HUES64 (cell line): ENCODE results near the gene RGL2.

Experiments
- H3K27ac ChIP-seq: 2 replicates; pipeline ENCODE4 v1.7.0; 2013; ENCODE audit warnings: low read depth, low read length, inconsistent platforms
- H3K27me3 ChIP-seq: 2 replicates; pipeline ENCODE4 v1.6.1; 2013; ENCODE audit warnings: mild to moderate bottlenecking, low read length; ENCODE audit not compliant: insufficient read depth
- H3K36me3 ChIP-seq: 2 replicates; pipeline ENCODE4 v1.6.1; 2013; ENCODE audit warnings: mild to moderate bottlenecking, low read length; ENCODE audit not compliant: insufficient read depth
- H3K4me1 ChIP-seq: 2 replicates; pipeline ENCODE4 v1.6.1; 2013; ENCODE audit warnings: mild to moderate bottlenecking, low read length, moderate library complexity; ENCODE audit not compliant: insufficient read depth
- H3K4me3 ChIP-seq: 2 replicates; pipeline ENCODE4 v1.5.1; 2013; ENCODE audit warnings: mild to moderate bottlenecking, low read length, moderate library complexity
- H3K9ac ChIP-seq: 2 replicates; pipeline ENCODE4 v1.6.1; 2013; ENCODE audit warnings: mild to moderate bottlenecking, low read depth, low read length
- H3K9me3 ChIP-seq: 2 replicates; pipeline ENCODE4 v1.6.1; 2013; ENCODE audit warnings: low read depth, low read length; ENCODE audit not compliant: insufficient read depth
- WGBS: fragments of 150-250, 120-280 bp; methylation state at CpG from one replicate; pipeline ENCODE4 v1.1.7; 2013; ENCODE audit warnings: missing lambda C conversion rate; 5-methylcytosine and 5-hydroxymethylcytosine counted together

RGL2 gene

DNA sequence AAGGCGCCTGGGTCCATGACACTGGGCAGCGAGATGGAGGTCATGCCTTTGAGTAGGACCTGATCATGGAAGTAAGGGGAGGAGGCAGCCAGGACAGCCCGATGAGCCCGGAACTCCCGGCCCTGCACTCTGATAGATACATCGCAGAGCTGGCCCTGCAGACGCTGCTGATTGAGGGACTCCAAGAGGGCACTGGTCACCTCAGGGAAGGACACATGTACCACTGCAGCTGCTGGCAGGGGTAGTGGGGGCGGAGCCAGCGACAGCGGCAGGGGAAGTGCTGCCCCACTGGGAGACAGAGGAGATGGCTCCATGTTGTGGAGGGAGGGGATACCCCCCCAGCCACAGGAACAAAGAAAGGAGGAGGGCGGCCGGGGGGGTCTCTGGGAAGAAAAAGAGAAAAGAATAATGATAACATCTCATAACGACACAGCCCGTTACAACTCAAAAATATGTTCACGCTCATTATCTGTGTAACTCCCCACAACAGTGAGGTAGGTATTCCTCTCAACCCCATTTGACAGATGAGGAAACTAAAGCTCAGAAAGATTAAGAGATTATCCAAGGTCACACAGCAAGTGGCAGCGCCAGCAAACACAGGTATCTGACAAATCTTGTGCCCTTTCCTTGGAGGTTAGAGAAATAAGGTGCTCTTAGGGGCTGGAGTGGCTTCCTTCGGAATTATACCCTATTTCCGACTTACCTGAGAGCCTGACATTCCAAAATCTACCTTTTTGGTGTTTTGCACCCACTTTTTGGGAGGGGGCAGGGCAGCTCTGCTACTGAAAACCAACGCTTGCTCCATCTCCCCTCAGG lies 18.1 kb upstream of the RGL2 start:
- Histone ChIP-seq H3K9me3 (no peaks in the 10 kb centered on the region), H3K4me3 (peak overlapping the region; percentile 59), H3K36me3 (peaks cover 33% of the 10 kb centered on the region), H3K27ac (no peak overlapping the region), H3K27me3 (no peaks in the 10 kb centered on the region), H3K4me1 (peaks cover 21% of the 10 kb centered on the region), H3K9ac (no peak overlapping the region)
- 73% methylated on average over 17 of the region's 19 CpGs for WGBS

GRCh38 chr6:33315793-33316602 lies 17.3 kb upstream of the RGL2 start:
- WGBS: 94% methylated on average over 15 of the region's 17 CpGs
- H3K27ac ChIP-seq: no peak overlapping the region
- no peaks in the 10 kb centered on the region for H3K9me3 ChIP-seq
- H3K4me1 ChIP-seq: peaks cover 15% of the 10 kb centered on the region
- H3K9ac ChIP-seq: no peak overlapping the region
- peaks cover 28% of the 10 kb centered on the region for H3K36me3 ChIP-seq
- no peaks in the 10 kb centered on the region for H3K27me3 ChIP-seq
- H3K4me3 ChIP-seq: no peak overlapping the region

GRCh38 chr6:33314943-33315792 lies 16.4 kb upstream of the RGL2 start:
- H3K4me1 ChIP-seq: peaks cover 9% of the 10 kb centered on the region
- no peaks in the 10 kb centered on the region for H3K27me3 ChIP-seq
- peak overlapping the region; percentile 92 for H3K4me3 ChIP-seq
- H3K9me3 ChIP-seq: no peaks in the 10 kb centered on the region
- H3K9ac ChIP-seq: no peak overlapping the region
- peaks cover 19% of the 10 kb centered on the region for H3K36me3 ChIP-seq
- H3K27ac ChIP-seq: no peak overlapping the region
- 78% methylated on average over 47 of the region's 47 CpGs for WGBS

GRCh38 chr6:33314515-33314942 lies 15.8 kb upstream of the RGL2 start:
- Histone ChIP-seq H3K9ac (no peak overlapping the region), H3K36me3 (peaks cover 13% of the 10 kb centered on the region), H3K27me3 (no peaks in the 10 kb centered on the region), H3K27ac (no peak overlapping the region), H3K9me3 (no peaks in the 10 kb centered on the region), H3K4me3 (peak overlapping the region; percentile 92), H3K4me1 (peaks cover 9% of the 10 kb centered on the region)
- 43% methylated on average over 4 of the region's 10 CpGs for WGBS

GRCh38 chr6:33313709-33314514 lies 15.2 kb upstream of the RGL2 start, which contains the start of gene TAPBP:
TAPBP (minus strand) TSS chr6:33314078; CDS start chr6:33314041, 37 bp downstream.
- Histone ChIP-seq H3K9me3 (no peaks in the 10 kb centered on the region), H3K36me3 (peaks cover 7% of the 10 kb centered on the region), H3K27ac (no peak within 1 kb of the TSS; the same call in 1 of the 2 replicates), H3K4me1 (peaks cover 9% of the 10 kb centered on the region), H3K9ac (peak within 1 kb of the TSS; percentile 74), H3K27me3 (no peaks in the 10 kb centered on the region), H3K4me3 (peak within 1 kb of the TSS; percentile 92)
- WGBS: under 1% methylated on average over 45 of the region's 47 CpGs

GRCh38 chr6:33313105-33313708 lies 14.5 kb upstream of the RGL2 start:
- peak overlapping the region; percentile 74 for H3K9ac ChIP-seq
- H3K4me1 ChIP-seq: 0 out of 2 replicates have a peak, but pooled peaks cover 2% of the 10 kb centered on the region
- WGBS: 1% methylated on average over 33 of the region's 33 CpGs
- H3K4me3 ChIP-seq: peak overlapping the region; percentile 92
- H3K27ac ChIP-seq: no peak overlapping the region; the same call in 1 of the 2 replicates
- H3K9me3 ChIP-seq: no peaks in the 10 kb centered on the region
- no peaks in the 10 kb centered on the region for H3K27me3 ChIP-seq
- H3K36me3 ChIP-seq: no peaks in the 10 kb centered on the region; the same call in 1 of the 2 replicates

GRCh38 chr6:33312361-33313104 lies 13.8 kb upstream of the RGL2 start:
- Histone ChIP-seq H3K9me3 (no peaks in the 10 kb centered on the region), H3K27me3 (no peaks in the 10 kb centered on the region), H3K4me3 (peak overlapping the region; percentile 92), H3K27ac (no peak overlapping the region; the same call in 1 of the 2 replicates), H3K36me3 (no peaks in the 10 kb centered on the region; the same call in 1 of the 2 replicates), H3K4me1 (0 out of 2 replicates have a peak, but pooled peaks cover 2% of the 10 kb centered on the region), H3K9ac (peak overlapping the region; percentile 28; the same call in 1 of the 2 replicates)
- 4% methylated on average over 28 of the region's 29 CpGs for WGBS

GRCh38 chr6:33306356-33306755 lies 7.6 kb upstream of the RGL2 start:
- H3K4me3 ChIP-seq: no peak overlapping the region
- 95% methylated on average over 4 of the region's 4 CpGs for WGBS
- H3K4me1 ChIP-seq: no peaks in the 10 kb centered on the region
- no peaks in the 10 kb centered on the region for H3K9me3 ChIP-seq
- no peak overlapping the region for H3K9ac ChIP-seq
- no peaks in the 10 kb centered on the region for H3K27me3 ChIP-seq
- H3K36me3 ChIP-seq: peaks cover 10% of the 10 kb centered on the region; the same call in 1 of the 2 replicates
- H3K27ac ChIP-seq: no peak overlapping the region

DNA sequence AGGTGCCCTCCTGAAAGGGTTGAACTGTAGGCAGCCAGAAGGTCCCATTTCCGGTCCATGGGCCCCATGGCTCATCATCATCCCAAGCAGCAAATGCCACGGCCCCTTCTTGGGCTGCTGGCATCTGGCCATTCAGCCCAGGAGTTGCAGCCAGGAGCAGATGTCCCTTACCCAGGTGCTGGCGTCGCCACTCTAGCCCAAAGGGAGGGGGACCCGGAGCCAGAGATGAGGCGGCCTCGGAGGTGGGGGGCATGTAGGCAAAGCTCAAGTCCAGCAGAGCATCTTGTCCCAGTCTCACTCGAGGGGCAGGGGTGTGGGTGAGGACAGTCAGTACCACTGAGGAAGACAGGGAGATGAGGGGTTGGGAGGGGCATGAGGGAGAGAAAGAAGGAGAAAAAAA lies 6.3 kb upstream of the RGL2 start:
- Histone ChIP-seq H3K27me3 (no peaks in the 10 kb centered on the region), H3K36me3 (peaks cover 13% of the 10 kb centered on the region; the same call in 1 of the 2 replicates), H3K4me1 (no peaks in the 10 kb centered on the region), H3K27ac (no peak overlapping the region), H3K9ac (no peak overlapping the region), H3K4me3 (no peak overlapping the region), H3K9me3 (no peaks in the 10 kb centered on the region)
- WGBS: 91% methylated on average over 8 of the region's 8 CpGs
